Measurements from ENCODE around the gene ERBB4.

The ERBB4 gene

GRCh38 chr2:211755187-211755586 is 783.4 kb downstream of the ERBB4 start:
- TF ChIP-seq POU6F1 (CRISPR knock-in tag; IDR thresholded peaks at IDR 0.05; ENCODE audit: borderline replicate concordance, low read depth) (no peak), CREB5 (CRISPR knock-in tag; IDR thresholded peaks at IDR 0.05; ENCODE audit: low read depth) (no peak), ZFP3 (CRISPR knock-in tag; IDR thresholded peaks at IDR 0.05) (no peak), ZNF565 (CRISPR knock-in tag; conservative IDR thresholded peaks at IDR 0.05; ENCODE audit: low read depth) (no peak), ZNF70 (CRISPR knock-in tag; IDR thresholded peaks at IDR 0.05) (no peak), ESRRG (CRISPR knock-in tag; IDR thresholded peaks at IDR 0.05) (no peak), TOX (CRISPR knock-in tag; IDR thresholded peaks at IDR 0.05; ENCODE audit: borderline replicate concordance) (no peak), TCF4 (CRISPR knock-in tag; IDR thresholded peaks at IDR 0.05; ENCODE audit: borderline replicate concordance) (no peak), PPARA (CRISPR knock-in tag; IDR thresholded peaks at IDR 0.05; ENCODE audit: borderline replicate concordance) (no peak), ZFP30 (CRISPR knock-in tag; IDR thresholded peaks at IDR 0.05) (no peak), ZC3H10 (CRISPR knock-in tag; IDR thresholded peaks at IDR 0.05) (no peak), ISL1 (CRISPR knock-in tag; IDR thresholded peaks at IDR 0.05) (no peak), GLIS3 (CRISPR knock-in tag; IDR thresholded peaks at IDR 0.05) (no peak), ZNF8 (CRISPR knock-in tag; IDR thresholded peaks at IDR 0.05) (no peak), OSR1 (CRISPR knock-in tag; IDR thresholded peaks at IDR 0.05) (no peak)
- TF ChIP-seq, protein P1, sequence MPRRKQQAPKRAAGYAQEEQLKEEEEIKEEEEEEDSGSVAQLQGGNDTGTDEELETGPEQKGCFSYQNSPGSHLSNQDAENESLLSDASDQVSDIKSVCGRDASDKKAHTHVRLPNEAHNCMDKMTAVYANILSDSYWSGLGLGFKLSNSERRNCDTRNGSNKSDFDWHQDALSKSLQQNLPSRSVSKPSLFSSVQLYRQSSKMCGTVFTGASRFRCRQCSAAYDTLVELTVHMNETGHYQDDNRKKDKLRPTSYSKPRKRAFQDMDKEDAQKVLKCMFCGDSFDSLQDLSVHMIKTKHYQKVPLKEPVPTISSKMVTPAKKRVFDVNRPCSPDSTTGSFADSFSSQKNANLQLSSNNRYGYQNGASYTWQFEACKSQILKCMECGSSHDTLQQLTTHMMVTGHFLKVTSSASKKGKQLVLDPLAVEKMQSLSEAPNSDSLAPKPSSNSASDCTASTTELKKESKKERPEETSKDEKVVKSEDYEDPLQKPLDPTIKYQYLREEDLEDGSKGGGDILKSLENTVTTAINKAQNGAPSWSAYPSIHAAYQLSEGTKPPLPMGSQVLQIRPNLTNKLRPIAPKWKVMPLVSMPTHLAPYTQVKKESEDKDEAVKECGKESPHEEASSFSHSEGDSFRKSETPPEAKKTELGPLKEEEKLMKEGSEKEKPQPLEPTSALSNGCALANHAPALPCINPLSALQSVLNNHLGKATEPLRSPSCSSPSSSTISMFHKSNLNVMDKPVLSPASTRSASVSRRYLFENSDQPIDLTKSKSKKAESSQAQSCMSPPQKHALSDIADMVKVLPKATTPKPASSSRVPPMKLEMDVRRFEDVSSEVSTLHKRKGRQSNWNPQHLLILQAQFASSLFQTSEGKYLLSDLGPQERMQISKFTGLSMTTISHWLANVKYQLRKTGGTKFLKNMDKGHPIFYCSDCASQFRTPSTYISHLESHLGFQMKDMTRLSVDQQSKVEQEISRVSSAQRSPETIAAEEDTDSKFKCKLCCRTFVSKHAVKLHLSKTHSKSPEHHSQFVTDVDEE (CRISPR knock-in tag; IDR thresholded peaks at IDR 0.05): no peak
- TF ChIP-seq, protein P2, sequence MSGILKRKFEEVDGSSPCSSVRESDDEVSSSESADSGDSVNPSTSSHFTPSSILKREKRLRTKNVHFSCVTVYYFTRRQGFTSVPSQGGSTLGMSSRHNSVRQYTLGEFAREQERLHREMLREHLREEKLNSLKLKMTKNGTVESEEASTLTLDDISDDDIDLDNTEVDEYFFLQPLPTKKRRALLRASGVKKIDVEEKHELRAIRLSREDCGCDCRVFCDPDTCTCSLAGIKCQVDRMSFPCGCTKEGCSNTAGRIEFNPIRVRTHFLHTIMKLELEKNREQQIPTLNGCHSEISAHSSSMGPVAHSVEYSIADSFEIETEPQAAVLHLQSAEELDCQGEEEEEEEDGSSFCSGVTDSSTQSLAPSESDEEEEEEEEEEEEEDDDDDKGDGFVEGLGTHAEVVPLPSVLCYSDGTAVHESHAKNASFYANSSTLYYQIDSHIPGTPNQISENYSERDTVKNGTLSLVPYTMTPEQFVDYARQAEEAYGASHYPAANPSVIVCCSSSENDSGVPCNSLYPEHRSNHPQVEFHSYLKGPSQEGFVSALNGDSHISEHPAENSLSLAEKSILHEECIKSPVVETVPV (CRISPR knock-in tag; IDR thresholded peaks at IDR 0.05): no peak
- ATAC-seq: no peak

- ATAC-seq: no peak
- TF ChIP-seq SNAI2 (CRISPR knock-in tag; IDR thresholded peaks at IDR 0.05) (no peak), PPARA (CRISPR knock-in tag; IDR thresholded peaks at IDR 0.05; ENCODE audit: borderline replicate concordance) (no peak), ISL1 (CRISPR knock-in tag; IDR thresholded peaks at IDR 0.05) (no peak), OSR1 (CRISPR knock-in tag; IDR thresholded peaks at IDR 0.05) (no peak), BACH2 (CRISPR knock-in tag; IDR thresholded peaks at IDR 0.05; ENCODE audit: borderline replicate concordance) (no peak), GLIS3 (CRISPR knock-in tag; IDR thresholded peaks at IDR 0.05) (no peak), ZC3H10 (CRISPR knock-in tag; IDR thresholded peaks at IDR 0.05) (no peak), ARNTL (CRISPR knock-in tag; IDR thresholded peaks at IDR 0.05; ENCODE audit: borderline replicate concordance, low read depth) (no peak), ZFP30 (CRISPR knock-in tag; IDR thresholded peaks at IDR 0.05) (no peak), POU6F1 (CRISPR knock-in tag; IDR thresholded peaks at IDR 0.05; ENCODE audit: borderline replicate concordance, low read depth) (no peak), RARB (CRISPR knock-in tag; IDR thresholded peaks at IDR 0.05) (no peak), TCF4 (CRISPR knock-in tag; IDR thresholded peaks at IDR 0.05; ENCODE audit: borderline replicate concordance) (no peak), ZNF8 (CRISPR knock-in tag; IDR thresholded peaks at IDR 0.05) (no peak), CSDC2 (CRISPR knock-in tag; IDR thresholded peaks at IDR 0.05) (no peak), ZFP3 (CRISPR knock-in tag; IDR thresholded peaks at IDR 0.05) (no peak)
- TF ChIP-seq, protein P3, sequence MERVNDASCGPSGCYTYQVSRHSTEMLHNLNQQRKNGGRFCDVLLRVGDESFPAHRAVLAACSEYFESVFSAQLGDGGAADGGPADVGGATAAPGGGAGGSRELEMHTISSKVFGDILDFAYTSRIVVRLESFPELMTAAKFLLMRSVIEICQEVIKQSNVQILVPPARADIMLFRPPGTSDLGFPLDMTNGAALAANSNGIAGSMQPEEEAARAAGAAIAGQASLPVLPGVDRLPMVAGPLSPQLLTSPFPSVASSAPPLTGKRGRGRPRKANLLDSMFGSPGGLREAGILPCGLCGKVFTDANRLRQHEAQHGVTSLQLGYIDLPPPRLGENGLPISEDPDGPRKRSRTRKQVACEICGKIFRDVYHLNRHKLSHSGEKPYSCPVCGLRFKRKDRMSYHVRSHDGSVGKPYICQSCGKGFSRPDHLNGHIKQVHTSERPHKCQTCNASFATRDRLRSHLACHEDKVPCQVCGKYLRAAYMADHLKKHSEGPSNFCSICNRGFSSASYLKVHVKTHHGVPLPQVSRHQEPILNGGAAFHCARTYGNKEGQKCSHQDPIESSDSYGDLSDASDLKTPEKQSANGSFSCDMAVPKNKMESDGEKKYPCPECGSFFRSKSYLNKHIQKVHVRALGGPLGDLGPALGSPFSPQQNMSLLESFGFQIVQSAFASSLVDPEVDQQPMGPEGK (CRISPR knock-in tag; IDR thresholded peaks at IDR 0.05; ENCODE audit: borderline replicate concordance): no peak
- TF ChIP-seq, protein P1 (CRISPR knock-in tag; IDR thresholded peaks at IDR 0.05): no peak
- TF ChIP-seq, protein P2 (CRISPR knock-in tag; IDR thresholded peaks at IDR 0.05): no peak
Measured at GRCh38 chr2:211751848-211752247, 786.8 kb downstream of the ERBB4 start.

Data from SK-N-SH treated with all-trans-retinoic acid at 6 μM for 48 hours (cell line).